ENCODE data around the gene OR3A1.
"Not testable (repeated sequence)": the region's sequence is repeated elsewhere in the genome, so short reads cannot be mapped to it uniquely, and the experiment has no call there.

DNA sequence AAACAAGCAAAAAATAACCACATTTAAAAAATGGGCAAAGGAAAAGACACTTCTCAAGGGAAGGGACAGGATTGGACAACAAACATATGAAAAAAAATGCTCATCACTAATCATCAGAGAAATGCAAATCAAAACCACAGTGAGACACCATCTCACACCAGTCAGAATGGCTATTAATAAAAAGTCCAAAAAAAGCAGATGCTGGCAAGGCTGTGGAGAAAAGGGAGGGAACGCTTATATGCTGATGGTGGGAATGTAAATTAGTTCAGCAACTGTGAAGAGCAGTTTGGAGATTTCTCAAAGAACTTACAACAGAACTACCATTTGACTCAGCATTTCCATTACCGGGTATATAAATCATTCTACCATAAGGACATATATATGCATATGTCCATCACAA, 49.1 kb downstream of the OR3A1 start:
- TF ChIP-seq, protein P1, sequence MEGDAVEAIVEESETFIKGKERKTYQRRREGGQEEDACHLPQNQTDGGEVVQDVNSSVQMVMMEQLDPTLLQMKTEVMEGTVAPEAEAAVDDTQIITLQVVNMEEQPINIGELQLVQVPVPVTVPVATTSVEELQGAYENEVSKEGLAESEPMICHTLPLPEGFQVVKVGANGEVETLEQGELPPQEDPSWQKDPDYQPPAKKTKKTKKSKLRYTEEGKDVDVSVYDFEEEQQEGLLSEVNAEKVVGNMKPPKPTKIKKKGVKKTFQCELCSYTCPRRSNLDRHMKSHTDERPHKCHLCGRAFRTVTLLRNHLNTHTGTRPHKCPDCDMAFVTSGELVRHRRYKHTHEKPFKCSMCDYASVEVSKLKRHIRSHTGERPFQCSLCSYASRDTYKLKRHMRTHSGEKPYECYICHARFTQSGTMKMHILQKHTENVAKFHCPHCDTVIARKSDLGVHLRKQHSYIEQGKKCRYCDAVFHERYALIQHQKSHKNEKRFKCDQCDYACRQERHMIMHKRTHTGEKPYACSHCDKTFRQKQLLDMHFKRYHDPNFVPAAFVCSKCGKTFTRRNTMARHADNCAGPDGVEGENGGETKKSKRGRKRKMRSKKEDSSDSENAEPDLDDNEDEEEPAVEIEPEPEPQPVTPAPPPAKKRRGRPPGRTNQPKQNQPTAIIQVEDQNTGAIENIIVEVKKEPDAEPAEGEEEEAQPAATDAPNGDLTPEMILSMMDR (conservative IDR thresholded peaks at IDR 0.05), result not testable (repeated sequence)
- not testable (repeated sequence) for TF ChIP-seq EZH2 (IDR thresholded peaks at IDR 0.05; ENCODE audit: low read depth)
